ENCODE data around the gene ZFHX3.
A peak's percentile ranks its signal among the peaks of the same experiment; 100 is the strongest.

ZFHX3 gene

GRCh38 chr16:72926177-72927070 lies 121.5 kb downstream of the ZFHX3 start:
- DNase-seq: no peak

- no peak for DNase-seq
These were observed 122.3 kb downstream of the ZFHX3 start for GRCh38 chr16:72925631-72925979.

- DNase-seq: no peak
These were observed 122.8 kb downstream of the ZFHX3 start for GRCh38 chr16:72924927-72925630.

GRCh38 chr16:72924537-72924926 lies 123.4 kb downstream of the ZFHX3 start:
- no peak for DNase-seq

- DNase-seq: no peak
These were observed 124.2 kb downstream of the ZFHX3 start for GRCh38 chr16:72923757-72924156.

- DNase-seq: no peak
These were observed 125.2 kb downstream of the ZFHX3 start for GRCh38 chr16:72922714-72923113.

GRCh38 chr16:72921620-72922019 lies 126.3 kb downstream of the ZFHX3 start:
- DNase-seq: peak; percentile 94

- no peak for DNase-seq
These were observed 126.8 kb downstream of the ZFHX3 start for GRCh38 chr16:72921106-72921505.

- no peak for DNase-seq
These were observed 130.9 kb downstream of the ZFHX3 start for GRCh38 chr16:72917051-72917450.

GRCh38 chr16:72915331-72915730 lies 132.6 kb downstream of the ZFHX3 start:
- DNase-seq: no peak

- no peak for DNase-seq
These were observed 134.4 kb downstream of the ZFHX3 start for GRCh38 chr16:72913551-72913950.

GRCh38 chr16:72911971-72912370 lies 136.0 kb downstream of the ZFHX3 start:
- no peak for DNase-seq

- DNase-seq: no peak
These were observed 137.1 kb downstream of the ZFHX3 start for GRCh38 chr16:72910875-72911274.

GRCh38 chr16:72910381-72910780 lies 137.5 kb downstream of the ZFHX3 start:
- no peak for DNase-seq

GRCh38 chr16:72909196-72909595 lies 138.7 kb downstream of the ZFHX3 start:
- DNase-seq: no peak

- DNase-seq: no peak
These were observed 139.4 kb downstream of the ZFHX3 start for GRCh38 chr16:72908362-72909167.

GRCh38 chr16:72905581-72905980 lies 142.3 kb downstream of the ZFHX3 start:
- DNase-seq: no peak

GRCh38 chr16:72903176-72903575 lies 144.8 kb downstream of the ZFHX3 start:
- no peak for DNase-seq

GRCh38 chr16:72902206-72902605 lies 145.7 kb downstream of the ZFHX3 start:
- no peak for DNase-seq

GRCh38 chr16:72901000-72901627 lies 146.8 kb downstream of the ZFHX3 start:
- no peak for DNase-seq

- no peak for DNase-seq
These were observed 149.6 kb downstream of the ZFHX3 start for GRCh38 chr16:72898216-72898825.

GRCh38 chr16:72897707-72898106 lies 150.2 kb downstream of the ZFHX3 start:
- no peak for DNase-seq
